ENCODE results near the gene FAM163B.

The FAM163B gene

DNA sequence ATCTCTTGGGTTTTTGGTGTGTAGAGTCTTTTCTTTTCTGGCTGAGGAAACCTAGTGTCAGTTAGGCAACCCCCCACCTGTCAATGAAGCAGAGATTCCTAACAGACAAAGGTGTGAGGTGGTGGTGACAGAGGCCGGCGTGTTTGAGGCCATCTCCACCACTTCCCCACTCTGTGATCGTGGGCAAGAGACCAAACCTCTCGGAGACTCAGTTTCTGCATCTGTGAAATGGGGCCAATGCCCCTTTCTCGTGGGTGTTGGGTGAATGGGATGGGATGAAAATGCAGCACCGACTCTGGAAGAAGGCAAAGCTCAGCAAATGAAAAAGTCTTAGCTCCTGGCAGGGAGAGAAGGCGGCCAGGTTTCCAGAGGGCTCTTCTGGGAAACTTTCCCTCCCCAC lies 807 bp downstream of the FAM163B start:
- TF ChIP-seq, protein P1, sequence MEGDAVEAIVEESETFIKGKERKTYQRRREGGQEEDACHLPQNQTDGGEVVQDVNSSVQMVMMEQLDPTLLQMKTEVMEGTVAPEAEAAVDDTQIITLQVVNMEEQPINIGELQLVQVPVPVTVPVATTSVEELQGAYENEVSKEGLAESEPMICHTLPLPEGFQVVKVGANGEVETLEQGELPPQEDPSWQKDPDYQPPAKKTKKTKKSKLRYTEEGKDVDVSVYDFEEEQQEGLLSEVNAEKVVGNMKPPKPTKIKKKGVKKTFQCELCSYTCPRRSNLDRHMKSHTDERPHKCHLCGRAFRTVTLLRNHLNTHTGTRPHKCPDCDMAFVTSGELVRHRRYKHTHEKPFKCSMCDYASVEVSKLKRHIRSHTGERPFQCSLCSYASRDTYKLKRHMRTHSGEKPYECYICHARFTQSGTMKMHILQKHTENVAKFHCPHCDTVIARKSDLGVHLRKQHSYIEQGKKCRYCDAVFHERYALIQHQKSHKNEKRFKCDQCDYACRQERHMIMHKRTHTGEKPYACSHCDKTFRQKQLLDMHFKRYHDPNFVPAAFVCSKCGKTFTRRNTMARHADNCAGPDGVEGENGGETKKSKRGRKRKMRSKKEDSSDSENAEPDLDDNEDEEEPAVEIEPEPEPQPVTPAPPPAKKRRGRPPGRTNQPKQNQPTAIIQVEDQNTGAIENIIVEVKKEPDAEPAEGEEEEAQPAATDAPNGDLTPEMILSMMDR (IDR thresholded peaks at IDR 0.05; ENCODE audit: insufficient read depth, low read length, missing control alignments), result no peak
- ChIA-PET POLR2A (no interaction called here), CTCF (no interaction called here)
- H3K4me3 ChIP-seq (ENCODE audit: low read depth, low read length), result no peak overlapping the region
- no peak for DNase-seq (ENCODE audit: low read depth, low spot score)

DNA sequence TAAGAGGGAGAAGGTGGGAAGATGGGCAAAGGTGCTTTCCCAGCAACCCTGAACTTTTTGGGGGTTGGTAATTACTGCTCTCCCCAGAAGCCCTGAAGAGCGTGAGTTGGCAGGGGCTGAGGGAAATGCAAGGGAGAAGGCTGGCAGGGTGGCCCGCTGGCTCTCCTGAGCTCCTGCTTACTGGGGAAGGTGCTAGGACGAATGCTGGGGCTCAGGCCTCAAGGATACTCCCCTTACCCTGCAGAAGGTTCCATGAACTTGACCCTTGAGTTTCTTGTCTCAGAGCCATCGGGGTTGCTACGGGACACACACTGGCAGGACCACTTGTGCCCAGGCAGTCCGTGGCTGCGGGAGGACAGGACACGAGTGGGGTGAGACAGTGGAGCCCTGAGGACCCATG lies 1.2 kb downstream of the FAM163B start:
- CTCF ChIA-PET, result no interaction called here
- no peak overlapping the region for H3K4me3 ChIP-seq (ENCODE audit: low read depth, low read length)
- DNase-seq (ENCODE audit: low read depth, low spot score), result no peak
- POLR2A ChIA-PET, result no interaction called here
- TF ChIP-seq, protein P1 (IDR thresholded peaks at IDR 0.05; ENCODE audit: insufficient read depth, low read length, missing control alignments), result no peak

DNA sequence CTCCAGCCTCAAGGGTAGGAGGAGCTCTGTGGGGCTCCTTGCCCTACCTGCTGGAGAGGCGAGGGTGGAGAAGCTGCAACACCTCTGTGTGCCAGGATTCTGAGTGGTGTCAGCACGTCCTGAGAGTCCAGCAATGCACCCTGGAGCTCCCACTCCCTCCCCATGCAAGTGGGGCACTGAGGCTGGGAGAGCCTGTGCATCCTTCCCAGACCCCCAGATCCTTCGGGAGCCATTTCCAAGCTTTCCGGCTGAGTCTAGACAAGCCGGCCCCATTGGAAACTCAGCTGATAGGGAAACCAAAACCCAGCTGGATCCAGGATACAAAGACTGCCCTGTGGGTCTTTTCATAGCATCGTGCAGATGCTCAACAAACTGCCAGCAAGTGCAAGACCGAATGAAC lies 1.8 kb downstream of the FAM163B start:
- CTCF ChIA-PET, result no interaction called here
- no peak overlapping the region for H3K4me3 ChIP-seq (ENCODE audit: low read depth, low read length)
- no peak for DNase-seq (ENCODE audit: low read depth, low spot score)
- TF ChIP-seq, protein P1 (IDR thresholded peaks at IDR 0.05; ENCODE audit: insufficient read depth, low read length, missing control alignments), result no peak
- POLR2A ChIA-PET, result no interaction called here

DNA sequence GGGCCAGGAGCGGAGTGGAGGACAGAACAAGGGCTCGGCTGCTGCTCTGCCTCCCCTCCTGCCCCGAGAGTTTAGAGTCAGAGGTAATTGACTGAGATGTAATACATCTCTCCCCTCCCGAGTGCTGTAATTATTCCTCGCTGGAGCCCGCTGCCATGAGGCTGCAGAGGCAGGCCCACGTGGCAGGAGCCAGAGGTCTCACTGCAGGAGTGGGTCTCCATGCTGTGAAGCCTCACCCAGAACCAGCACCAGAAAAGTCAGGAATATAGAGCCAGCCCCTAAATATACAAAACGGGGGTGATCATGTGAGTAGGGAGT lies 2.5 kb downstream of the FAM163B start:
- TF ChIP-seq, protein P1 (IDR thresholded peaks at IDR 0.05; ENCODE audit: insufficient read depth, low read length, missing control alignments), result no peak
- DNase-seq (ENCODE audit: low read depth, low spot score), result no peak
- ChIA-PET POLR2A (no interaction called here), CTCF (no interaction called here)
- no peak overlapping the region for H3K4me3 ChIP-seq (ENCODE audit: low read depth, low read length)

DNA sequence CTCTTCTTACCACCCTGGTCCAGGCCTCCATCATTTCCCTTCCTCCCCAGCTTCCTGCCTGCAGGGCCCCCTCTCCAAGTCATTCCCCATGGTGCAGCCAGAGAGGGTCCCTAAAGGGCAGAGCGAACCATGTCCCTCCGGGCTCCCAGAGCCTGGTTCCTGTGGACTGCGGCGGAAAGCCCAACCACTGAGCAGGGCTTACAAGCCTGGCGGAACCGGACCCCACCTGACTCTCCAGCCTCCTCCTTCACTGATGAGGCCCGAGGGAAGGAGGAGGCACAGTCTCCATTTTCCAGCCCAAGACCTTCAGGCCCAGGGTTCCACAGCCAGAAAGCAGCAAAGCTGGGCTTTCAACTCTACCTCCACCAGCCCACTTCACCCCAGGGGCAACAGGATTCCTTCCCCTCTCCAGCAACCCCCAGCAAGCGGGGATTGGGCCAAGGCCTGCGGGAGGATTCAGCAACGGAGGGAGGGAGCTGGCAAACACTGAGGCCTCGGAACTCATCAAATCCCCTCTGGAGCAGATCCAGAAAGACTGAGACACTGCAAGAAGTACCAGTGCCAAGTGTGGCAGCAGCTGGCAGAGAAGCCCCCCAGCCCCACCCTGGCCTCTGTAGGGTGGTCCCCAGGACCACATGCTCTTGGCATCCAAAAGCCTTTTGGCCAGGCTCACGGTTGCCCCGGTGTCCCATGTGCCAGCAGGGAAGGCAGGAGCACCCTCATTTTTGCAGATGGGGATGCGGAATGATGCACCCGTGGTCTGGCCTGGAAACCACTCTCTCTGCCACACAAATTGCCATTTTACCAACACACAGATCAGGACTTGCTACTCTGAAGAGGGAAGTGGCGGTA lies 3.1 kb downstream of the FAM163B start:
- POLR2A ChIA-PET, result no interaction called here

DNA sequence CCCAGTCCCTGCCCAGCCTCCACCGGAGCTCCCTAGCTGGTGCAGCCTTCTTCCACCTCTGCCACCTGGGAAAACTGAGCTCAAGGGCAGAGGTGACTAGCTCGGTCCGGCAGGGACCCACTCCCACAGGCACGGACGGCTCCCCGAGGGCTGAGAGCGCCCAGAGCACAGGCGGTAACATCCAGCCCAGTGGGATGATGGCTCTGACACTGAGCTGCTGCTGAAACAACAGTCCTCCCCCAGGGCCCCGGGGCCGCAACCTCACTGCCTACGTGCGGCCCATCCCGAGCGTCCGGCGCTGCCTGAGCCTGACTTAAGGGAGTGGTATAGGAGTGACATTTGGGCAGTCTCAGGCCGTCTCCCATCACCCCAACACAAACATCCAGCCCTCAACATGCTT lies 3.7 kb downstream of the FAM163B start:
- DNase-seq (ENCODE audit: low read depth, low spot score), result no peak
- ChIA-PET POLR2A (no interaction called here), CTCF (no interaction called here)
- TF ChIP-seq, protein P1 (IDR thresholded peaks at IDR 0.05; ENCODE audit: insufficient read depth, low read length, missing control alignments), result no peak
- H3K4me3 ChIP-seq (ENCODE audit: low read depth, low read length), result no peak overlapping the region

More for the DNA sequence above, 3.1 kb downstream of the FAM163B start:
- CTCF ChIA-PET, result no interaction called here
- TF ChIP-seq, protein P1 (IDR thresholded peaks at IDR 0.05; ENCODE audit: insufficient read depth, low read length, missing control alignments), result no peak
- DNase-seq (ENCODE audit: low read depth, low spot score), result no peak
- no peak overlapping the region for H3K4me3 ChIP-seq (ENCODE audit: low read depth, low read length)

All from AG04449 (cell line).